ENCODE measurements around the gene ADAMTSL2.

ADAMTSL2 gene

DNA sequence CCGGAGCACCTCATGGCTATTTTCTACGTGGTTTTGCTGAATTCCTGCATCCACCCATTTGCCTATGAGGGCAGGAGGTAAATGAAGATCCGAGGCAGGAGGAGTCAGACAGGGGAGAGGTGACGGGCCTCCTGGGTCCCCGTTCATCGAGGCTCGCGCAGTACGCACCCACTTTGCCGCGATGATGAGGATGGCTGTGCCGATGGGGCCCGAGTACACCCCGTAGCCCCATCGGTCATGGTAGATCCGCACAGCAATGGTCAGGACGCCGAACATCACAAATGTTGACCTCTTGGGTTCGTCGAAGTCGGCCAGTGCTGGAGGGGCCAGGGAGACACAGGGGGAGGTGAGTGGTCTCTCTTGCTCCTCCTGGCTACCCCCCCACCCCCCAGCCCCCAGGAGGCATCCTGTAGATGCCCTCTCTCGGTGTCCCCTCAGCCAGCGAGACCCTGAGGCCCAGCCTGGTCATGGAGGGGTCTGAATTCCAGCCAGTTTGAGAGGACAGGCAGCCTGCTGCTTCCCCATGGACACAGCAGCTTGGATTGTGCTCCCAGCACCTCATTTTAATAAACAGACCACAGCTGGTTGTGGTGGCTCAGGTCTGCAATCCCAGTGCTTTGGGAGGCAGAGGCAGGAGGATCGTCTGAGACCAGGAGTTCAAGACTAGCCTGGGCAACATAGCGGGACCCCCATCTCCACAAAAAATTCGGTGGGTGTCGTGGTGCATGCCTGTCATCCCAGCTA lies 15.6 kb upstream of the ADAMTSL2 start:
- no peak for DNase-seq

DNA sequence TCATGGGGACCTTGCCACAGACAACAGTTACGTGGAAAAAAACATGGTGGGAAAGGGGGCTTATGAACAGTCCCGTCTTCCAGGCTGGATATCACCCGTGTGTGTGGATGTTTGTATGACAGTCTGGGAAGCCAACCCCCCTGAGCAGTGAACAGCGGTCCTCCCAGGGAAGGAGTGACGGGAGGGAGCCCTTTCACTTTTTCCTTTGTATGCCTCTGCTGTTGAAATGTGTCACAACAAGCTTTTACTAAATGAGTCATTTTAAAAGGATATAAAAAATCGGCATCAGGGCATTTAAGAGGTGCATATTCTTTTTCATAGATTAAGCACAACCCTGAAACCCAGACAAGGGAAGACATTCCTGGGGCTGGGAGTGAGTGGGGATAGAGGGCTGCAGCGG lies 14.8 kb upstream of the ADAMTSL2 start:
- DNase-seq = no peak

GRCh38 chr9:133520121-133520835 lies 14.2 kb upstream of the ADAMTSL2 start:
- no peak for DNase-seq

DNA sequence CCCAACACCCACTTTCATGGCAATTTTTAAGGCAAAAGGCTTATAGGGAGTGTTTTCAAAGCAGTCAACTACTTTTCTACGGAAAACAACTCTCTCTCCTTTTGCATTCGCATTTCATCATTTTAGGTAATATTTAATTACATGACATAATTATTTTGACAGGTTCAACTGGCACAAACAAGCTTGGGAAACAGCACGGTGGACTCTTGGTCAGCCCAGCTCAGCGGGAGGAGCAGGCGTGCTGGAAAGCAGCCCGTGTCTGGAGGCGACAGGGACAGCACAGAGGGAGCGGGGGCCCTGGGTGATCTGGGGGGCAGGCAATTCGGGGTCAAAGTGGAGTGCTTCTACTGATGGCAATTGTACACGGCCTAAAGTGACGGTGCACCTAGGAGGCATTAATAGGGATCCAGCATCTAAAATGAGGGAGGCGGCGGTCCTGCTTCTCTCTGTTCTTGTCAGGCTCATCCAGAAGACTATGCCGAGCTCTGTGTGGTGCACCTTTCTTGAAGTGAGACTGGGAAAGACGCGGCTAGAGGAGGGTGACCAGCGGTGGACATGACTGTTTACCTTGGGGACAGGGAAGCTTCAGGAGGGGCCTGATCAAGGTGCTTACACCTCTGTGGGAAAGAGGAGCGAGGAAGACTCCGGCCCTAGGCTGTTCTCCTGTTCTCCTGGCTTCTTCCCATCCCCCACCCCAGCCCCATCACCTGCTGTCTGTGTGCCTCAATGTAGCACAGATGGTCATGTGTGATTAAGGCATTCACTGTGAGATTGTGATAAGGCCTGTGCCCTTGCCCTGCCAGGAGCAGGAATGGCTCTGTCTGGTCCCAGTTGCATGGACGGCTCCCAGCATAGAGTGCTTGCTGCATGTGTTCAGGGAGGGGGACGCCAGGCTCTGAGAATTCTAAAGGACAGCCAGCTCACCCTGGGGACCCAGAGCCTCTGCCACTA lies 13.1 kb upstream of the ADAMTSL2 start:
- DNase-seq = no peak

DNA sequence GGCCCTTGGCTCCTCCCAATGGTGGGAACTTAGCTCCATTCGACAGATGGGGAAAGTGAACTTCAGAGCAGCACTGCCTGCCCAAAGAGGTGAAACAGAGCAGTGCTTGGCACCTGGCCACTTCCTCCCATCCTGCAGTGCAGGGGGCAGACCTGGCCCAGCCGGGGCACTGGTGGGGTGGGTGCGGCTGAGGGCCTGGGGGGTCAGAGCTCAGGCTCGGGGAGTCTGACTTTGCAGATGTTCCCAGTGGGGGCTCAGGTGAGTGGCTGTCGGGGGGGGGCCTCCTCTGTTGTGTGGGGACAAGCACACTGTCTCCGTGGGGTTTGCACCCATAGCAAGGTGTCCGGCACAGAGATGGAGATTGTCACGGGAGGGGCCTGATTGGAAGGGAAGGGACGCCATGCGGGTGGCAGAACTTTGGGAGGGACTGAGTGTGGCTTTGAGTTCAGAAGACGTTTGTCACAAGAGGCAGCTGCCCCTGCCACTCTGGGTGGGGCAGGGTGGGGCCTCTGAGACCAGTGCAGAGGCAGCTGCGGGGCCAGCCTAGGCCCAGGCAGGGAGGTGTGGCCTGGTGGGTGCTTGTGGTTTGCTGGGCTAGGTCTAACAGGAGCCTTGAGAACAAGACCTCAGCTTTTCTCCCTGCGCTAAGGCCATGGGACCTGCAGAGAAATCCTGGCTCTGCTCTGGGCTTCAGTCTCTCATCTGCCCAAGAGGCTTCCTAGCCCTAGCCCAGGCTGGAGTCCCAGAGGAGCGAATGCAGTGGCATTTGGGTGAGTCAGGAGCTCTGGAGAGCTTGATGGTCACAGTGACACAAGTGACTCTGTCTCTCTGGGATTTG lies 12.2 kb upstream of the ADAMTSL2 start:
- no peak for DNase-seq

DNA sequence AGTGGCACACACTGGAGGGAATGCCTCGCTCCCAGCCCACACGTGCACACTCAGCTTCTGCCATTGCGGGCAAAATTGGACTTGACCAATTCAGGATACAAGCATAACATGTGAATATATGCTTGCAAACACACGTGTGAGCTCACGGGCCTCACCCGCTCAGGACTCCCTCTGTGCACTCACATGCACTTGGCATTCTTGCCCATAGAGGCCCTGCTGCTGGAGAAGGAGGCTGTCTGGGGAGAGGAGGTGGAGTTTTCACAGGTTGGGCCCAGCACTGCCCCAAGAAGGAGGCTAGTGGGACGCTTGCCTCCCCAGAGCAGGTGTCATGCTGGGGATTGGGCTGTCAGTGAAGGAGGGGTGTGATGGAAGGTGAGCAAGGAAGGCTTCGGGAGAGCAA lies 11.4 kb upstream of the ADAMTSL2 start:
- no peak for DNase-seq

GRCh38 chr9:133524146-133524545 lies 10.4 kb upstream of the ADAMTSL2 start:
- DNase-seq = no peak

GRCh38 chr9:133524679-133525228 lies 9.8 kb upstream of the ADAMTSL2 start, which contains the start of gene MYMK:
MYMK (minus strand) TSS chr9:133524959; CDS start chr9:133524844, 115 bp downstream.
- no peak for DNase-seq

- DNase-seq = no peak
Measured at GRCh38 chr9:133525677-133526076, 8.8 kb upstream of the ADAMTSL2 start.

DNA sequence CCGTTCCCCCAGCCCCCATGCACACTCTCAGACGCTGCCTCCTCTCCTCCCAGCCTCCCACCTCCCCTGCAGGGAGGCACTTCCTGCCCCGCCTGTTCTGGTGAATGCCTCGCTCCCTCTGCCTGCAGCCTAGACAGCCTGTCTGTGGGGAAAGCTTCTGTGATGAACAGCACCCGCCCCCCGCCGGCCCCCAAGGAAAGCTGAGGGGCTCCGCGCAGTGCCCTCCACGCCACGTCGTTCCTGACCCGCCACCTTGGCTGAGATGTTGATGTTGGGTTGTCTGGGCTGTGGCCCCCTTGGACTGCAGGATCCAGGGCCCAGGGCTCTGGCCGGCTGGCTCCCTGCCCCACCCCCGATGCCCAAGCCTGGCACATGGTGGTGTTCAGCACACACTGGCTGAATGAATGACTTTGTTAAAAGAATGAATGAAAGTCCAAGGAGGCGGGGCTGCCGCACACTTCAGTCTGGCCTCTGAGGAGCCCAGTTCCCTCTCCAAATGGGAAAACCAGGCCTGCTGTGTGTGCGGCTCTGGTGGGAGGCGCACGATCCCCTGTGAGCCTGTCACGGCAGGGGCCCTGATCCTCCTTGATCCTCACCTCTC lies 7.7 kb upstream of the ADAMTSL2 start:
- no peak for DNase-seq

DNA sequence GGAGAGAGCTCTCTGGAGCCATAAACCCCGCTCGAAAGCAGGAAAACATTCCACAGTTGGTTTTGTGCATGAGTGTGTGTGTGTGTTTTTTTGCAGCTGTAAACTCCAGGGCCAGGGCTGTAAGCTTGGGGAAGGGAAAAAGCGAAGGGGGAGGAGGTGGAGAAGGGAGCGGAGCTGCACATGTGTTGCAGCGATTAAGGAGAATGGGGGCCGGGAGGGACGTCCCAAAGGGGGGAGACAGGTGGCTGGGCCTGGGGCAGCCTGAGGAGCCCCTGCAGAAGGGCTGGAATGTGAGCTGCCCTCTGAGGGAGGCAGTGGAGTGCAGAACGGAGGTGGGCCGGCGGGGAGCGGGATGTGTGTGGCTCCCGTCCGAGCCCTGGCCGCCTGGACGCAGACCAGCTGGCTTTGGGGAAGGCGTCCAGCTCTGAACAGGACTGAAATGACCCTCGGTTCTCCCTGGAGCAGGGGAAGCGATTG lies 7.0 kb upstream of the ADAMTSL2 start:
- no peak for DNase-seq

- DNase-seq = no peak
Measured at GRCh38 chr9:133528001-133528875, 6.3 kb upstream of the ADAMTSL2 start.

DNA sequence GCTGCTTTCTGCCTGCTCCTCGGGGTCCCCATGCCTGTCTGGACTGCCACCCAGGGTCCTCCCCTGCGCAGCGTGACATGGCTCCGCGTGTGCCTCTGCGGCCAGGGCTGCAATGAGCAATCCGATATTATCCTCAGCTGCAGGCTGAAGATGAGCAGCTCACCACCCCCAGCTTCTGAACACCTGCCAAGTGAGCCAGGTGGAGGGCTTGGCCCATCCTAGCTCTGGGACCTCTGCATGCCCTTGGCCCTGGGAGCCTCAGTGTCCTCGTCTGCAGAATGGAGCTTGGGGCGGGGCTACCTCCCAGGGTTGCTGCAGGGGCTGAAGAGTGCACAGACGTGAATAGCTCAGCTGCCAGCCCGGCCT lies 5.6 kb upstream of the ADAMTSL2 start:
- DNase-seq = no peak

- DNase-seq = no peak
Measured at GRCh38 chr9:133529457-133529856, 5.0 kb upstream of the ADAMTSL2 start.

- DNase-seq = no peak
Measured at GRCh38 chr9:133529874-133530273, 4.6 kb upstream of the ADAMTSL2 start.

DNA sequence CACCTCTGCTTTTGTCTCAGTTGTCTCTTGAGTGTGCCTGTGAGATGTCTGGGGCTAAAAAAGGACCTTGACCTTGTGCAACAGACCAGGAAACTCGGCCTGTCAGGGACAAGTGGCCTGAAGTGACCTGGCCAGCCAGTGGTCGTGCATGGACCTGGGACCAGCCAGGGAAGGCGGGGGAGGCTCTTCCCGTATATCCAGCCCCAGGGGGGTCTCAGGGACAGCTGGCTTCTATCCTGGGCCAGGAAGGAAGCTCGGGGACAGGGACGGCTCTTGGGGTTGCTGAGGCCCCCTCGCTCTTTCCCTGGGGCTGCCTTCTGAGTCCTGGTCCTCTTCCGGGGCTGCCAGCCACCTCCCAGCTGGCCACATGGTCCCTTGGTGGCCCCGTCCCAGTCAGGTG lies 3.2 kb upstream of the ADAMTSL2 start:
- no peak for DNase-seq

GRCh38 chr9:133532937-133533668 lies 1.4 kb upstream of the ADAMTSL2 start:
- DNase-seq = peak in 4 of 5 donors; percentile 33 to 60 (median 42)

- DNase-seq = no peak
Measured at GRCh38 chr9:133533857-133534256, 647 bp upstream of the ADAMTSL2 start.

DNA sequence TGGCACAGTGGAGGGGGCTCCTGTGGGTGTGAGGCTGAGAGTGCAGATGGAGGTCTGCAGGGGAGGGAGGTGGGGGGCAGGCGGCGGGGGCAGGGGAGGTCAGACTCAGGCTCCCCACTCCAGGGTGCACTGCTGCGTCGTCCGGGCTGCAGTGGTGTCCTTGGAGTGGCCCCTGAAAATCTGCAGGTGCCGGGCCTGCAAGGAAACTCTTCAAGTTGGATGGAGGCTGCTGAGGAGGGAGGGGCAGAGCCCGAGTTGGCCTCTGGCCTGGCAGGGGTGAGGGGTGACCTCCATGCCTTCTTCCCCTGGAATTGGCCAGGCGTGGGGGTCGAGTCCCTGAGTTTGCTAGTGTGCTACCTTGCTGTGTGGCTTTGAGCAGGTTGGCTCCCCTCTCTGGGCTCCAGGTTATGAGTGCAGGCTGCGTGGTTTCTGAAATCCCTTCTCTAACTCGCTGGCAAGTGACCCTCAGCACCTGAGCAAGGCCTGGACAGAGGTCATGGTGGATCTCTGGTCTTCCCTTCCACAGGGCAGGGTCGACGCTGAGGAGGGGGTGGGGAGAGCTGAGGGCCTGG lies 888 bp downstream of the ADAMTSL2 start:
- DNase-seq = no peak
